Sigmoid colon (tissue), 3 donors: ENCODE results near the gene KLRK1.

Experiments used
- POLR2A ChIP-seq, 2 donors: fragments of 450-650 bp; IDR thresholded peaks; one replicate each; pipeline ENCODE4 v1.6.1; 2016; ENCODE audit warnings: antibody characterized with exemption in 2 of 2, mild to moderate bottlenecking in 2 of 2, moderate library complexity in 2 of 2
- TF ChIP-seq, protein P1 (sequence below), 4 experiments: fragments of 450-650 bp in 3 of 4; fragments of 200-600 bp in 1 of 4; IDR thresholded peaks; one replicate each; pipeline ENCODE4 v1.5.1; 2016 to 2019; ENCODE audit warnings: antibody characterized with exemption in 4 of 4, mild to moderate bottlenecking in 3 of 4, moderate library complexity in 2 of 4

- no peak for TF ChIP-seq POLR2A (IDR thresholded peaks at IDR 0.05)
- TF ChIP-seq, protein P1, sequence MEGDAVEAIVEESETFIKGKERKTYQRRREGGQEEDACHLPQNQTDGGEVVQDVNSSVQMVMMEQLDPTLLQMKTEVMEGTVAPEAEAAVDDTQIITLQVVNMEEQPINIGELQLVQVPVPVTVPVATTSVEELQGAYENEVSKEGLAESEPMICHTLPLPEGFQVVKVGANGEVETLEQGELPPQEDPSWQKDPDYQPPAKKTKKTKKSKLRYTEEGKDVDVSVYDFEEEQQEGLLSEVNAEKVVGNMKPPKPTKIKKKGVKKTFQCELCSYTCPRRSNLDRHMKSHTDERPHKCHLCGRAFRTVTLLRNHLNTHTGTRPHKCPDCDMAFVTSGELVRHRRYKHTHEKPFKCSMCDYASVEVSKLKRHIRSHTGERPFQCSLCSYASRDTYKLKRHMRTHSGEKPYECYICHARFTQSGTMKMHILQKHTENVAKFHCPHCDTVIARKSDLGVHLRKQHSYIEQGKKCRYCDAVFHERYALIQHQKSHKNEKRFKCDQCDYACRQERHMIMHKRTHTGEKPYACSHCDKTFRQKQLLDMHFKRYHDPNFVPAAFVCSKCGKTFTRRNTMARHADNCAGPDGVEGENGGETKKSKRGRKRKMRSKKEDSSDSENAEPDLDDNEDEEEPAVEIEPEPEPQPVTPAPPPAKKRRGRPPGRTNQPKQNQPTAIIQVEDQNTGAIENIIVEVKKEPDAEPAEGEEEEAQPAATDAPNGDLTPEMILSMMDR (IDR thresholded peaks at IDR 0.05) = no peak
These were observed at the start of gene KLRK1 for GRCh38 chr12:10389904-10390303.
